HL-60 (cell line): ENCODE results near the gene PCDH15.
A peak's percentile ranks its signal among the peaks of the same experiment; 100 is the strongest.

ENCODE experiments used
- DNase-seq, 2 experiments: peaks; one replicate each; pipeline ENCODE4 v3.0.0-alpha.2; 2010 to 2020; ENCODE audit warnings: low read depth in 1 of 2, low spot score in 1 of 2
- H3K27ac ChIP-seq: fragments of 250-450 bp; sonication (Bioruptor Pico); replicated peaks from 2 replicates; pipeline ENCODE4 v1.5.1; 2020; ENCODE audit warnings: mild to moderate bottlenecking, moderate library complexity
- H3K27me3 ChIP-seq: fragments of 250-450 bp; sonication (Bioruptor Pico); 2 replicates; pipeline ENCODE4 v1.5.1; 2021; ENCODE audit warnings: mild to moderate bottlenecking, moderate library complexity; ENCODE audit not compliant: insufficient read depth, poor library complexity, severe bottlenecking
- H3K4me3 ChIP-seq: replicated peaks from 2 replicates; pipeline ENCODE4 v1.5.1; 2011; ENCODE audit warnings: mild to moderate bottlenecking, control low read depth, low read length; ENCODE audit not compliant: insufficient read depth
- GABPA ChIP-seq: IDR thresholded peaks from 2 replicates; pipeline ENCODE4 v1.6.1; 2012; ENCODE audit warnings: low read depth
- POLR2AphosphoS5 ChIP-seq: IDR thresholded peaks from 2 replicates; pipeline ENCODE4 v1.6.1; 2012; ENCODE audit warnings: low read depth
- SPI1 ChIP-seq: IDR thresholded peaks from 2 replicates; pipeline ENCODE4 v1.6.1; 2012; ENCODE audit warnings: low read depth, mild to moderate bottlenecking, borderline replicate concordance
- long read RNA-seq: library from polyadenylated mRNA; unstranded; transcript quantifications from one replicate; pipeline ENCODE4 v2.0.0, GENCODE V29; 2020
- TF ChIP-seq, protein P1 (sequence below): IDR thresholded peaks from one replicate; pipeline ENCODE4 v1.5.1; 2011; ENCODE audit warnings: low read length, control low read depth, inconsistent platforms; ENCODE audit not compliant: insufficient read depth
- TF ChIP-seq, protein P2 (sequence below): IDR thresholded peaks from 2 replicates; pipeline ENCODE4 v1.6.1; 2012; ENCODE audit warnings: low read depth; ENCODE audit not compliant: insufficient replicate concordance

The PCDH15 gene
- long read RNA-seq, partial matches to known transcripts = 0 of 1 reads
- long read RNA-seq, other reads (novel, unspliced or antisense) = 1 of 1 reads

- Histone ChIP-seq H3K27me3 (no peaks in the 10 kb centered on the region), H3K27ac (no peak within 1 kb of the TSS), H3K4me3 (no peak within 1 kb of the TSS)
- TF ChIP-seq, protein P1, sequence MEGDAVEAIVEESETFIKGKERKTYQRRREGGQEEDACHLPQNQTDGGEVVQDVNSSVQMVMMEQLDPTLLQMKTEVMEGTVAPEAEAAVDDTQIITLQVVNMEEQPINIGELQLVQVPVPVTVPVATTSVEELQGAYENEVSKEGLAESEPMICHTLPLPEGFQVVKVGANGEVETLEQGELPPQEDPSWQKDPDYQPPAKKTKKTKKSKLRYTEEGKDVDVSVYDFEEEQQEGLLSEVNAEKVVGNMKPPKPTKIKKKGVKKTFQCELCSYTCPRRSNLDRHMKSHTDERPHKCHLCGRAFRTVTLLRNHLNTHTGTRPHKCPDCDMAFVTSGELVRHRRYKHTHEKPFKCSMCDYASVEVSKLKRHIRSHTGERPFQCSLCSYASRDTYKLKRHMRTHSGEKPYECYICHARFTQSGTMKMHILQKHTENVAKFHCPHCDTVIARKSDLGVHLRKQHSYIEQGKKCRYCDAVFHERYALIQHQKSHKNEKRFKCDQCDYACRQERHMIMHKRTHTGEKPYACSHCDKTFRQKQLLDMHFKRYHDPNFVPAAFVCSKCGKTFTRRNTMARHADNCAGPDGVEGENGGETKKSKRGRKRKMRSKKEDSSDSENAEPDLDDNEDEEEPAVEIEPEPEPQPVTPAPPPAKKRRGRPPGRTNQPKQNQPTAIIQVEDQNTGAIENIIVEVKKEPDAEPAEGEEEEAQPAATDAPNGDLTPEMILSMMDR = no peak
- TF ChIP-seq POLR2AphosphoS5 (no peak), GABPA (no peak), SPI1 (no peak)
- TF ChIP-seq, protein P2, sequence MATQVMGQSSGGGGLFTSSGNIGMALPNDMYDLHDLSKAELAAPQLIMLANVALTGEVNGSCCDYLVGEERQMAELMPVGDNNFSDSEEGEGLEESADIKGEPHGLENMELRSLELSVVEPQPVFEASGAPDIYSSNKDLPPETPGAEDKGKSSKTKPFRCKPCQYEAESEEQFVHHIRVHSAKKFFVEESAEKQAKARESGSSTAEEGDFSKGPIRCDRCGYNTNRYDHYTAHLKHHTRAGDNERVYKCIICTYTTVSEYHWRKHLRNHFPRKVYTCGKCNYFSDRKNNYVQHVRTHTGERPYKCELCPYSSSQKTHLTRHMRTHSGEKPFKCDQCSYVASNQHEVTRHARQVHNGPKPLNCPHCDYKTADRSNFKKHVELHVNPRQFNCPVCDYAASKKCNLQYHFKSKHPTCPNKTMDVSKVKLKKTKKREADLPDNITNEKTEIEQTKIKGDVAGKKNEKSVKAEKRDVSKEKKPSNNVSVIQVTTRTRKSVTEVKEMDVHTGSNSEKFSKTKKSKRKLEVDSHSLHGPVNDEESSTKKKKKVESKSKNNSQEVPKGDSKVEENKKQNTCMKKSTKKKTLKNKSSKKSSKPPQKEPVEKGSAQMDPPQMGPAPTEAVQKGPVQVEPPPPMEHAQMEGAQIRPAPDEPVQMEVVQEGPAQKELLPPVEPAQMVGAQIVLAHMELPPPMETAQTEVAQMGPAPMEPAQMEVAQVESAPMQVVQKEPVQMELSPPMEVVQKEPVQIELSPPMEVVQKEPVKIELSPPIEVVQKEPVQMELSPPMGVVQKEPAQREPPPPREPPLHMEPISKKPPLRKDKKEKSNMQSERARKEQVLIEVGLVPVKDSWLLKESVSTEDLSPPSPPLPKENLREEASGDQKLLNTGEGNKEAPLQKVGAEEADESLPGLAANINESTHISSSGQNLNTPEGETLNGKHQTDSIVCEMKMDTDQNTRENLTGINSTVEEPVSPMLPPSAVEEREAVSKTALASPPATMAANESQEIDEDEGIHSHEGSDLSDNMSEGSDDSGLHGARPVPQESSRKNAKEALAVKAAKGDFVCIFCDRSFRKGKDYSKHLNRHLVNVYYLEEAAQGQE = no peak
- peak in 1 of 2 experiments; percentile 1 for DNase-seq
Observed at GRCh38 chr10:54800741-54801421, at the start of gene PCDH15. Gene PCDH15 (minus strand): TSS chr10:54801231. CDS start chr10:54664262, 136,969 bp downstream.

DNA sequence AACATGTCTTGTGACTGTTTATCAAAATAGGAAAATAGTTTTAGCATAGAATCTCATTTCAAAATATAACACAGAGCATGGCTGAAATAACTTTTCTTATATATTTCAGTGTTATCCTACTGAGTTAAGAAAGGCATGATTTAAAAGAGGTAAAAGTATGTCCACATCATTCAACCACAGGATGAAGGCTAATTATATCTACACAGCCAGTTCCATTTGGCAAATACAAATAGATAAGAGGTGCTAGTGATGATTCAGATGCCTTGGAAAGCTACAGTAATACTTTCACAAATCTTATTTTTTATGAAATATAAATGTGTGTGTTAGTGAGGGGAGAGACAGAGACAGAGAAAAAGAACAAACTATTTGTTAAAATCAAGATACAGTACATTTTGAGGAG lies 42.9 kb upstream of the PCDH15 start:
- H3K4me3 ChIP-seq = no peak overlapping the region
- DNase-seq = no peak
- no peaks in the 10 kb centered on the region for H3K27me3 ChIP-seq
- H3K27ac ChIP-seq = no peak overlapping the region
- no peak for TF ChIP-seq SPI1
- TF ChIP-seq, protein P2 = no peak

- Histone ChIP-seq H3K27me3 (no peaks in the 10 kb centered on the region), H3K4me3 (no peak overlapping the region), H3K27ac (no peak overlapping the region)
- no peak for DNase-seq
- TF ChIP-seq SPI1 (no peak), POLR2AphosphoS5 (no peak), GABPA (no peak)
- TF ChIP-seq, protein P2 = no peak
- TF ChIP-seq, protein P1 = no peak
Observed at GRCh38 chr10:54843085-54843646, 42.1 kb upstream of the PCDH15 start.
